Caco-2 (cell line): Measurements from ENCODE around the gene CREB1. TPM values are rescaled to one million over a fixed set of nuclear protein-coding genes. Genes with fewer than 3 reads are reported as not detected.

Experiments used
- BruUV-seq: library from RNA; stranded (reverse); fragments of 400-500 nt; replicated peaks from 2 replicates; lab custom pipeline; 2021; lab: Mats Ljungman, UMichigan
- CTCF ChIA-PET: fragments of 300-600 bp; sonication (Branson Sonifier 250); formaldehyde crosslinking; loops from one replicate; lab custom pipeline; 2022; ENCODE audit warnings: antibody characterized with exemption; lab: Charles Lee
- POLR2A ChIA-PET: fragments of 300-600 bp; sonication (Branson Sonifier 250); formaldehyde crosslinking; loops from one replicate; lab custom pipeline; 2022; ENCODE audit warnings: antibody characterized with exemption; lab: Charles Lee
- DNase-seq, 2 experiments: peaks; one replicate each; pipeline versions ENCODE4 v3.0.0 to v3.0.0-alpha.2; 2020 to 2022
- H3K27me3 ChIP-seq: replicated peaks from 2 replicates; pipeline ENCODE4 v1.6.0; 2011; ENCODE audit warnings: low read length; ENCODE audit not compliant: control insufficient read depth, insufficient read depth
- H3K36me3 ChIP-seq: 2 replicates; pipeline ENCODE4 v1.5.1; 2011; ENCODE audit warnings: low read length; ENCODE audit not compliant: control insufficient read depth, insufficient read depth
- H3K4me1 ChIP-seq: fragments of 250-450 bp; sonication (Bioruptor Pico); 2 replicates; pipeline ENCODE4 v1.5.1; 2020; ENCODE audit warnings: mild to moderate bottlenecking
- H3K4me3 ChIP-seq: 2 replicates; pipeline ENCODE4 v1.5.1; 2011; ENCODE audit warnings: low read depth, mild to moderate bottlenecking, control low read depth, low read length
- H3K9me3 ChIP-seq: fragments of 250-450 bp; sonication (Bioruptor Pico); 2 replicates; pipeline ENCODE4 v1.5.1; 2020; ENCODE audit warnings: mild to moderate bottlenecking, moderate library complexity
- H3K27ac Mint-ChIP-seq: one replicate; pipeline ENCODE4 v1.8.0; 2022; ENCODE audit warnings: mixed read lengths; ENCODE audit not compliant: unreplicated experiment
- H3K27me3 Mint-ChIP-seq: one replicate; pipeline ENCODE4 v1.8.0; 2022; ENCODE audit warnings: mixed read lengths; ENCODE audit not compliant: insufficient read depth, unreplicated experiment
- H3K36me3 Mint-ChIP-seq: one replicate; pipeline ENCODE4 v1.8.0; 2022; ENCODE audit warnings: mild to moderate bottlenecking, mixed read lengths; ENCODE audit not compliant: insufficient read depth, unreplicated experiment
- H3K4me1 Mint-ChIP-seq: one replicate; pipeline ENCODE4 v1.8.0; 2022; ENCODE audit warnings: low read depth, mixed read lengths; ENCODE audit not compliant: unreplicated experiment
- H3K4me3 Mint-ChIP-seq: one replicate; pipeline ENCODE4 v1.8.0; 2022; ENCODE audit warnings: mild to moderate bottlenecking, moderate library complexity, mixed read lengths; ENCODE audit not compliant: unreplicated experiment
- H3K9me3 Mint-ChIP-seq: one replicate; pipeline ENCODE4 v1.8.0; 2022; ENCODE audit warnings: mixed read lengths; ENCODE audit not compliant: unreplicated experiment
- intact Hi-C: fragments of 100-400 bp; cut with micrococcal nuclease; formaldehyde crosslinking; loops from one replicate; pipeline ENCODE4 v1.10.0; 2022; ENCODE audit not compliant: unreplicated experiment
- total RNA-seq: library from RNA; stranded (reverse); gene quantifications from 2 replicates; pipeline ENCODE4 v1.2.3, GENCODE V29; 2022
- TF ChIP-seq, protein P1 (sequence below), 2 experiments: fragments of 200-600 bp in 1 of 2; IDR thresholded peaks; 1 replicate in 1 of 2; 2 replicates in 1 of 2; pipeline versions ENCODE4 v1.5.1 to v1.8.0; 2011 to 2022; ENCODE audit warnings: antibody characterized with exemption in 1 of 2, control low read depth in 1 of 2, inconsistent platforms in 1 of 2, low read depth in 1 of 2, low read length in 1 of 2, mild to moderate bottlenecking in 1 of 2, moderate library complexity in 1 of 2; ENCODE audit not compliant: insufficient read depth in 1 of 2, severe bottlenecking in 1 of 2, unreplicated experiment in 1 of 2

Gene CREB1
- total RNA-seq, 1 experiment from 2014 or later = 59.0 TPM

DNA sequence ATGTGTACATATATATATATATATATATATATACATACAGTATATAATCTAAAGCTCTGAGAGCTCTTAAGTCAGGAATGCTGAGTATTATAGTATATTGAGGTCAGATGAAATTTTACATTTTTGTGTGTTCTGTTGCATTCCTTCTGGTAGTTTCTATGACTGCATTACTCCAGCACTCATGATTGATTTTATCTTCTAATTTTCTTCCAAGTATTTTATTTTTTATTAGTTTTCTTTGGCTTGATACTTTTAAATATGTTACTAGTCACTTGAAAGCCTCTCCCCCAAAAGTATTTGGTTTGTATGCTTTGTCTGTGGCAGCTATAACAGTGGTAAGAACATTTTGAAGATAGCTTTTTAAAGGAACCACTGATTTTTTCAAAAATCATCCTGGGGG, 70.5 kb downstream of the CREB1 start:
- POLR2A ChIA-PET = no interaction called here
- H3K36me3 Mint-ChIP-seq = peaks cover 21% of the 10 kb centered on the region
- H3K4me1 Mint-ChIP-seq = no peaks in the 10 kb centered on the region
- Histone ChIP-seq H3K36me3 (no peaks in the 10 kb centered on the region; the same call in 1 of the 2 replicates), H3K27me3 (no peaks in the 10 kb centered on the region), H3K4me1 (no peaks in the 10 kb centered on the region), H3K9me3 (no peaks in the 10 kb centered on the region), H3K4me3 (no peak overlapping the region)
- no peak overlapping the region for H3K27ac Mint-ChIP-seq
- no peak overlapping the region for H3K4me3 Mint-ChIP-seq
- no TSS peak for BruUV-seq
- no peaks in the 10 kb centered on the region for H3K9me3 Mint-ChIP-seq
- intact Hi-C loops = loop anchor here (2.0 kb wide), 1 partner anchor 25 kb away; the partner anchor contains the start of gene METTL21A
- H3K27me3 Mint-ChIP-seq = no peaks in the 10 kb centered on the region
- TF ChIP-seq, protein P1, sequence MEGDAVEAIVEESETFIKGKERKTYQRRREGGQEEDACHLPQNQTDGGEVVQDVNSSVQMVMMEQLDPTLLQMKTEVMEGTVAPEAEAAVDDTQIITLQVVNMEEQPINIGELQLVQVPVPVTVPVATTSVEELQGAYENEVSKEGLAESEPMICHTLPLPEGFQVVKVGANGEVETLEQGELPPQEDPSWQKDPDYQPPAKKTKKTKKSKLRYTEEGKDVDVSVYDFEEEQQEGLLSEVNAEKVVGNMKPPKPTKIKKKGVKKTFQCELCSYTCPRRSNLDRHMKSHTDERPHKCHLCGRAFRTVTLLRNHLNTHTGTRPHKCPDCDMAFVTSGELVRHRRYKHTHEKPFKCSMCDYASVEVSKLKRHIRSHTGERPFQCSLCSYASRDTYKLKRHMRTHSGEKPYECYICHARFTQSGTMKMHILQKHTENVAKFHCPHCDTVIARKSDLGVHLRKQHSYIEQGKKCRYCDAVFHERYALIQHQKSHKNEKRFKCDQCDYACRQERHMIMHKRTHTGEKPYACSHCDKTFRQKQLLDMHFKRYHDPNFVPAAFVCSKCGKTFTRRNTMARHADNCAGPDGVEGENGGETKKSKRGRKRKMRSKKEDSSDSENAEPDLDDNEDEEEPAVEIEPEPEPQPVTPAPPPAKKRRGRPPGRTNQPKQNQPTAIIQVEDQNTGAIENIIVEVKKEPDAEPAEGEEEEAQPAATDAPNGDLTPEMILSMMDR (IDR thresholded peaks at IDR 0.05; ENCODE audit: insufficient read depth in 1 of 2, low read depth in 1 of 2, low read length in 1 of 2, severe bottlenecking in 1 of 2, unreplicated experiment in 1 of 2) = no peak
- CTCF ChIA-PET = no interaction called here
- DNase-seq = no peak

DNA sequence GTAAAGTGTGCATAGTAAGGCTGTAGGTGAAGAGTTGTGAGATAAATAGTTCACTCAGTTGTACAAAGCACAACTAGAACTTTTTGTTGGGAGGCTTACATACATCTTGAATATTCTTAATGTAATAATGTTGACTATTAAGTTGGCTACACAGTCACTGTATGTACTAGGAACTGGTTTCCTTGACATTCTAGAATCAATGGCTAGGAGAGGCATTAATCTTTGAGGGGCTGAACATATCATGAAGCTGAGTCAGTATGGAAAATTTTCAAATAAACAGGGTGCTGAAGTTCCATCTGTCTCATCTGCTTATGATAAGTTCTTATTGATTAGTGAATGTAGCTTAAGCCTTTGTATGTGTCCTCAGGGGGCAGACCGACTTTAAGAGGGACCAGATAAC, 72.0 kb downstream of the CREB1 start:
- H3K9me3 Mint-ChIP-seq = no peaks in the 10 kb centered on the region

DNA sequence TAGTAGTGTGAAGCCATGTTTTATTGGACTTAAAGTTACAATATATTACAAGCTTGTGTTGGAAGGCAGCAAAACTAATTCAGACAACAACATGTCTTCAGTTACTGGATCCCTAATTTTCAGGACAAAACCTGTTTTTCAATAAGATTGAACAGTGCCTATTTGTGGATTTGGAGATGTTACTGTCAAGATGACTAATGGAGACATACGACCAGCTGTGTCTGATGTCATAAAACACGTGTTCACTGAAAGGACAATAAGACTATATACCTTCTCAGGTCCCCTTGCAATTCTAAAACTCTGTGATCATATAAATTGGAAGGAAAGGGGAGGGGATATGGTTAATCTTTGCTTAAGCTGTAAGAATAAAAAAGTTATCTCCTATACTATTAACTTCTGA, 73.7 kb downstream of the CREB1 start:
- Histone ChIP-seq H3K9me3 (no peaks in the 10 kb centered on the region), H3K27me3 (no peaks in the 10 kb centered on the region), H3K36me3 (no peaks in the 10 kb centered on the region; the same call in 1 of the 2 replicates), H3K4me1 (no peaks in the 10 kb centered on the region), H3K4me3 (no peak overlapping the region)
- Mint-ChIP-seq H3K27ac (no peak overlapping the region), H3K4me1 (no peaks in the 10 kb centered on the region), H3K4me3 (no peak overlapping the region), H3K9me3 (no peaks in the 10 kb centered on the region), H3K27me3 (no peaks in the 10 kb centered on the region), H3K36me3 (peaks cover 13% of the 10 kb centered on the region)
- intact Hi-C loops = no loop called here
- TF ChIP-seq, protein P1 (IDR thresholded peaks at IDR 0.05; ENCODE audit: insufficient read depth in 1 of 2, low read depth in 1 of 2, low read length in 1 of 2, severe bottlenecking in 1 of 2, unreplicated experiment in 1 of 2) = no peak
- no peak for DNase-seq
- CTCF ChIA-PET = no interaction called here
- no TSS peak for BruUV-seq
- POLR2A ChIA-PET = interaction anchor here (1.0 kb wide), 1 partner anchor 18 kb away, joined by 5 read pairs; no protein-coding TSS in a partner anchor

More for the DNA sequence above, 72.0 kb downstream of the CREB1 start:
- Histone ChIP-seq H3K9me3 (no peaks in the 10 kb centered on the region), H3K4me1 (no peaks in the 10 kb centered on the region), H3K36me3 (no peaks in the 10 kb centered on the region; the same call in 1 of the 2 replicates), H3K4me3 (no peak overlapping the region), H3K27me3 (no peaks in the 10 kb centered on the region)
- Mint-ChIP-seq H3K27ac (no peak overlapping the region), H3K4me1 (no peaks in the 10 kb centered on the region), H3K27me3 (no peaks in the 10 kb centered on the region), H3K4me3 (no peak overlapping the region), H3K36me3 (peaks cover 13% of the 10 kb centered on the region)
- no peak for DNase-seq
- no TSS peak for BruUV-seq
- POLR2A ChIA-PET = no interaction called here
- TF ChIP-seq, protein P1 (IDR thresholded peaks at IDR 0.05; ENCODE audit: insufficient read depth in 1 of 2, low read depth in 1 of 2, low read length in 1 of 2, severe bottlenecking in 1 of 2, unreplicated experiment in 1 of 2) = no peak
- CTCF ChIA-PET = interaction anchor here (0.8 kb wide), 1 partner anchor 439 kb away, joined by 5 read pairs; no protein-coding TSS in a partner anchor
- intact Hi-C loops = loop anchor here (2.0 kb wide), 1 partner anchor 23 kb away; the partner anchor contains the start of gene METTL21A
